Spleen (tissue), 11 donors: ENCODE results near the gene HENMT1. TPM values are rescaled to one million over a fixed set of nuclear protein-coding genes. Genes with fewer than 3 reads are reported as not detected.
A peak's percentile ranks its signal among the peaks of the same experiment; 100 is the strongest.

Experiments
- DNase-seq: peaks from one replicate; pipeline ENCODE4 v3.0.0-alpha.2; 2020
- H3K27ac ChIP-seq, 8 donors: fragments of 200-600 bp; sonication (generic) in 7 of 8; 1 replicate in 4 of 8; 2 replicates in 4 of 8; pipeline versions ENCODE4 v1.5.0 to v1.8.0; 2016 to 2021; ENCODE audit warnings: inconsistent platforms in 4 of 8, mild to moderate bottlenecking in 4 of 8, moderate library complexity in 1 of 8
- H3K27me3 ChIP-seq, 7 donors: fragments of 200-600 bp; sonication (generic) in 6 of 7; replicated peaks in 1 of 7; 1 replicate in 4 of 7; 2 replicates in 3 of 7; pipeline versions ENCODE4 v1.5.0 to v1.8.0; 2016 to 2021; ENCODE audit warnings: inconsistent platforms in 3 of 7, mild to moderate bottlenecking in 1 of 7
- H3K36me3 ChIP-seq, 6 donors: fragments of 200-600 bp; sonication (generic) in 5 of 6; 1 replicate in 4 of 6; 2 replicates in 2 of 6; pipeline versions ENCODE4 v1.5.0 to v1.8.0; 2016 to 2021; ENCODE audit warnings: inconsistent platforms in 2 of 6
- H3K4me1 ChIP-seq, 6 donors: fragments of 200-600 bp; sonication (generic) in 5 of 6; 1 replicate in 3 of 6; 2 replicates in 3 of 6; pipeline versions ENCODE4 v1.5.0 to v1.8.0; 2016 to 2021; ENCODE audit warnings: inconsistent platforms in 3 of 6
- H3K4me3 ChIP-seq, 8 donors: fragments of 200-600 bp; sonication (generic) in 7 of 8; 1 replicate in 4 of 8; 2 replicates in 4 of 8; pipeline versions ENCODE4 v1.5.0 to v1.8.0; 2016 to 2021; ENCODE audit warnings: inconsistent platforms in 4 of 8, mild to moderate bottlenecking in 4 of 8, moderate library complexity in 2 of 8
- H3K9me3 ChIP-seq, 8 donors: fragments of 200-600 bp; sonication (generic) in 7 of 8; 1 replicate in 4 of 8; 2 replicates in 4 of 8; pipeline versions ENCODE4 v1.5.0 to v1.8.0; 2016 to 2021; ENCODE audit warnings: inconsistent platforms in 4 of 8
- POLR2A ChIP-seq, 3 donors: fragments of 450-650 bp; IDR thresholded peaks; one replicate each; pipeline ENCODE4 v1.5.1; 2017; ENCODE audit warnings: antibody characterized with exemption in 3 of 3, mild to moderate bottlenecking in 1 of 3
- POLR2AphosphoS5 ChIP-seq, 3 donors: sonication (generic); formaldehyde crosslinking; IDR thresholded peaks; one replicate each; pipeline ENCODE4 v1.5.1; 2017; ENCODE audit warnings: antibody characterized with exemption in 3 of 3
- WGBS, 5 donors: extraction: QIAGEN DNeasy Blood & Tissue Kit in 3 of 5; methylation state at CpG; one replicate each; pipeline versions ENCODE4 v1.1.5 to v1.1.7; 2013 to 2018; 5-methylcytosine and 5-hydroxymethylcytosine counted together
- intact Hi-C: fragments of 100-400 bp; cut with DNase I; formaldehyde crosslinking; loops from one replicate; pipeline ENCODE4 v1.15.0; 2023; ENCODE audit warnings: low total_unique reads
- polyA plus RNA-seq, 3 donors: library from polyadenylated mRNA; stranded (reverse); fragments of 200-250 nt; gene quantifications; one replicate each; pipeline ENCODE4 v1.2.1, GENCODE V29; 2013
- total RNA-seq, 7 donors: library from RNA; depleted of rRNA in 3 of 7; stranded (reverse); fragments of >200 nt in 3 of 7; fragmentation: NEBNext Ultra II Directional in 4 of 7; extraction: Animal tissue kit (Norgen Biotek cat#: 25700) in 4 of 7; gene quantifications; one replicate each; pipeline versions ENCODE4 v1.1.0 to v1.2.1, GENCODE V29; 2016 to 2021
- TF ChIP-seq, protein P1 (sequence below), 11 experiments: fragments of 200-600 bp in 7 of 11; fragments of 450-650 bp in 4 of 11; sonication (generic) in 4 of 11; IDR thresholded peaks in 8 of 11; conservative IDR thresholded peaks in 3 of 11; 1 replicate in 7 of 11; 2 replicates in 4 of 11; pipeline versions ENCODE4 v1.4.0 to v1.8.0; 2016 to 2021; ENCODE audit warnings: antibody characterized with exemption in 11 of 11, inconsistent platforms in 4 of 11, mild to moderate bottlenecking in 1 of 11
- donor health status: healthy with polysubstance abuse.
- donor health status: DM: no; HTN: no; CAD: no; lungs with moderate emphysema.
- donor health status: DM: no; HTN: no; CAD: no.
- donor health status: Bipolar disorder and iron deficiency.
- donor health status: healthy.
- donor health status: DM: no; HTN: no; CAD: no.
- donor health status: DM: yes; HTN: yes; CAD: no.

Gene HENMT1
- total and polyA plus RNA-seq, 10 donors = 7.3 to 16.5 (median 11.1) TPM

DNA sequence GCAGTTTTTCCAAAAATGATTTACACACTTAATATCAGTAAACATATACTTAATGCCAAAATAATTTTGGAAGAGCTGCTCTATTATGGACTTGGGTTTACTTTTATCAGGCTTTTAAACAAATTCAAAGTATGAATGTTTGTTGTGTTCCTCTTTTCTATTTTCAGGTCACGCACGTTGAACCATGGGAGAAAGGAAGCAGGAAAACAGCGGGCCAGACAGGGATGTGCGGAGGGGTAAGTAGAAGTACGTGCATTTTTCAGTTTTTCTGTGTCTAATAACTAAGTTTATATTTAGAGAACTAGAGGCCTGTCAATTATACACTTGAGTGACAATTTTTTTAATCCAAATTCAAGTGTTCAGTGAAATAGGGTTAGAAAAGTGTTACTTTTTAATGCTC is 34.6 kb upstream of the HENMT1 start:
- no peak for DNase-seq
- no peak for TF ChIP-seq POLR2AphosphoS5 (IDR thresholded peaks at IDR 0.05)
- TF ChIP-seq, protein P1, sequence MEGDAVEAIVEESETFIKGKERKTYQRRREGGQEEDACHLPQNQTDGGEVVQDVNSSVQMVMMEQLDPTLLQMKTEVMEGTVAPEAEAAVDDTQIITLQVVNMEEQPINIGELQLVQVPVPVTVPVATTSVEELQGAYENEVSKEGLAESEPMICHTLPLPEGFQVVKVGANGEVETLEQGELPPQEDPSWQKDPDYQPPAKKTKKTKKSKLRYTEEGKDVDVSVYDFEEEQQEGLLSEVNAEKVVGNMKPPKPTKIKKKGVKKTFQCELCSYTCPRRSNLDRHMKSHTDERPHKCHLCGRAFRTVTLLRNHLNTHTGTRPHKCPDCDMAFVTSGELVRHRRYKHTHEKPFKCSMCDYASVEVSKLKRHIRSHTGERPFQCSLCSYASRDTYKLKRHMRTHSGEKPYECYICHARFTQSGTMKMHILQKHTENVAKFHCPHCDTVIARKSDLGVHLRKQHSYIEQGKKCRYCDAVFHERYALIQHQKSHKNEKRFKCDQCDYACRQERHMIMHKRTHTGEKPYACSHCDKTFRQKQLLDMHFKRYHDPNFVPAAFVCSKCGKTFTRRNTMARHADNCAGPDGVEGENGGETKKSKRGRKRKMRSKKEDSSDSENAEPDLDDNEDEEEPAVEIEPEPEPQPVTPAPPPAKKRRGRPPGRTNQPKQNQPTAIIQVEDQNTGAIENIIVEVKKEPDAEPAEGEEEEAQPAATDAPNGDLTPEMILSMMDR (IDR thresholded peaks at IDR 0.05 in 8 of 11, conservative IDR thresholded peaks at IDR 0.05 in 3 of 11) = no peak
- no peak for TF ChIP-seq POLR2A (IDR thresholded peaks at IDR 0.05)
- peak overlapping the region in 2 of 8 donors; percentile 76 to 86 for H3K4me3 ChIP-seq
- no peaks in the 10 kb centered on the region for H3K9me3 ChIP-seq
- H3K36me3 ChIP-seq = peaks cover 0 to 53% (median 51%) of the 10 kb centered on the region in 6 donors
- H3K27ac ChIP-seq = peak overlapping the region in 4 of 8 donors; percentile 45 to 99 (median 98)
- peaks cover 23 to 89% (median 54%) of the 10 kb centered on the region in 6 donors for H3K4me1 ChIP-seq
- WGBS, 5 donors = 29 to 40% (median 34%) methylated on average over 5 of the region's 5 CpGs
- no peaks in the 10 kb centered on the region for H3K27me3 ChIP-seq
- intact Hi-C loops = loop anchor here (10.0 kb wide), 1 partner anchor 49 kb away; the partner anchor contains the start of gene STXBP3

DNA sequence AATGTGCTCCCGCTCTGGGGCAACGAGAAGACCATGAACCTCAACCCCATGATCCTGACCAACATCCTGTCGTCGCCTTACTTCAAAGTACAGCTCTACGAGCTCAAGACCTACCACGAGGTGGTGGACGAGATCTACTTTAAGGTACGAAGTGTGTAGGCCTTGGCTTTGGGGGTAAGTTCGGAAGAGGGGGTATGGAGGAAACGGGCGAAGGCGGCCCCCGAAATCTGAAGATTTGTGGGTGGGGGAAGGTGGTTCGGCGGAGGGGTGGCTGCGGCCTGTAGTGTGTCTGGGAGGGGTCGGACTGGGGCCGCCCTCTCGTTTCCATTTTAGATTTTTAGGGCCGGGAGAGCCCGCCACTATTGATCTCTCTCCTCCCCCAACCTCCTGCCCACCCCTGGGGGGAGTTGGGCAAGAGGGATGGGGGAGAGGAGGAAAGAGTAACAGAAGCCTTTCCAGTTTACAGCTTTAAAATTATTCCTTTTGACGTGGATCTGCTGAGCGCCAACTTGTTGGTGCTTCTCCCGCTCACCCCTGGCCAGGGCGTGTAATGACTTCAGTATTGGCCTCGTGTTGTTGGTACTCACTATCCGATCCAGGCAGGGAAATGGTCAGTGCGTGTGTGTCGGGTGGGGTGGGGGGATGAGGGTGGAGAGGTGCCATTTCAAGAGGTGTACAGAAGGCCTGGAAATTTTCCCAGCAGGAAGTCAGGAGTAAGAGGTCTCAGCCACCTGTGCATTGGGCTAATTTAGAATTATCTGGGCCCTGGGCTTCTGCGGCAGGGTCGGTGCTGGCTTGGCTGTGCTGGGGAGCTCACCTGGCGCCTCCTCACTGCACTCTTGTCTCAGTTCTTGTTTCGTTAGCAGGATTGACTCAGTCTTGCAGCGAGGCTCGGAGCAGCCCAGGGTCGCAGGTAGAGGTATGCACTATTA is 32.1 kb upstream of the HENMT1 start:
- Histone ChIP-seq H3K27me3 (no peaks in the 10 kb centered on the region), H3K4me1 (peaks cover 23 to 69% (median 48%) of the 10 kb centered on the region in 6 donors), H3K36me3 (peaks cover 0 to 28% (median 25%) of the 10 kb centered on the region in 6 donors), H3K9me3 (no peaks in the 10 kb centered on the region), H3K27ac (peak overlapping the region; percentile 98 to 100 (median 98)), H3K4me3 (peak overlapping the region; percentile 58 to 86 (median 74))
- TF ChIP-seq, protein P1 (IDR thresholded peaks at IDR 0.05 in 8 of 11, conservative IDR thresholded peaks at IDR 0.05 in 3 of 11) = peak in 8 of 11 experiments; percentile 11 to 52 (median 44)
- peak in 1 of 3 donors; percentile 12 for TF ChIP-seq POLR2AphosphoS5 (IDR thresholded peaks at IDR 0.05)
- no peak for TF ChIP-seq POLR2A (IDR thresholded peaks at IDR 0.05)
- intact Hi-C loops = loop anchor here (10.0 kb wide), 1 partner anchor 52 kb away; the partner anchor contains the start of gene STXBP3
- peak; percentile 89 for DNase-seq
- WGBS, 5 donors = 0 to 1% (median 1%) methylated on average over 30 to 36 of the region's 36 CpGs

DNA sequence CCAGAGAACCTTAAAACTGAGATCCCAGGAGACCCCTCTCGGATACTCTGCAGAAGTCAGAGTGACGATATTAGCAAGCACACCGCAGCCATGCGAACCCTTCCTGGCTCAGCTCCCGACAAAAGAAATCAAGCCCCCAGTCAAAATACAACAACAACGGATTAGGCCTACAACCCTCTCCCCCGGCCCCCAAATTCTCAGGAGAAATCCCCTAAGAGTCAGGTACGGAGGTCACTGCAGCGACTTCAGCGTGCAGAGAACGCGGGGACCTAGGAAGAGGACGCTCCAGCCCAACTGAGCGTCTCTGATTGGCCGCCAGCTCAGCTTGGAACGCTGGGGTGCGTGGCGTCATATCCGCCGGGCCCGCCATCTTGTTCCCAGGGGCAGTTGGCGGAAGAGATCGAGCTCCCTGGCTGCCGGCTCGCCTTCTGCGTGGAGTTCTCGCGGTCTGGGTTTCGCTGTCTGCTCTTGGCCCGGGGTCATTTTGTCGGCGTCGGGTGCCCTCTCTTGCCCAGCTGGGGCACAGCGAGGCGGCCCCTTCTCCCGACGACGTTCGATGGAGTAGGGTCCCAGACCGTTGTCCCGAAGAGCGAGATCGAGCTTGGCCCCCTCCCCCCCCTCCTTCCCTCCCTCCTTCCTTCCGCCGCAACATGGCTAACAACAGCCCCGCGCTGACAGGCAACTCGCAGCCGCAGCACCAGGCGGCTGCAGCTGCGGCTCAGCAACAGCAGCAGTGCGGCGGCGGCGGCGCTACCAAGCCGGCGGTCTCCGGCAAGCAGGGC is 31.2 kb upstream of the HENMT1 start, which contains the start of gene PRPF38B:
TSS of gene PRPF38B (plus strand) at position 369 of the 782 bp plus-strand sequence. CDS start at position 651, 282 bp downstream.
- intact Hi-C loops = loop anchor here (10.0 kb wide), 1 partner anchor 53 kb away; the partner anchor contains the start of gene STXBP3
- peaks cover 0 to 19% (median 18%) of the 10 kb centered on the region in 6 donors for H3K36me3 ChIP-seq
- 0 to 1% (median 0%) methylated on average over 30 to 59 of the region's 59 CpGs for WGBS, 5 donors

More for the DNA sequence above, 31.2 kb upstream of the HENMT1 start, which contains the start of gene PRPF38B:
- Histone ChIP-seq H3K4me3 (peak within 1 kb of the TSS; percentile 58 to 86 (median 74)), H3K9me3 (no peaks in the 10 kb centered on the region), H3K27me3 (no peaks in the 10 kb centered on the region), H3K27ac (peak within 1 kb of the TSS; percentile 98 to 100 (median 98)), H3K4me1 (peaks cover 23 to 60% (median 48%) of the 10 kb centered on the region in 6 donors)
- TF ChIP-seq POLR2A (IDR thresholded peaks at IDR 0.05) (peak; percentile 25 to 70 (median 69)), POLR2AphosphoS5 (IDR thresholded peaks at IDR 0.05) (peak; percentile 98 to 99 (median 99))
- TF ChIP-seq, protein P1 (IDR thresholded peaks at IDR 0.05 in 8 of 11, conservative IDR thresholded peaks at IDR 0.05 in 3 of 11) = peak in 1 of 11 experiments; percentile 19
- peak; percentile 99 for DNase-seq
